ENCODE measurements around the gene TRMT2B. TPM values are rescaled to one million over a fixed set of nuclear protein-coding genes. Genes with fewer than 3 reads are reported as not detected.

The TRMT2B gene, protein sequence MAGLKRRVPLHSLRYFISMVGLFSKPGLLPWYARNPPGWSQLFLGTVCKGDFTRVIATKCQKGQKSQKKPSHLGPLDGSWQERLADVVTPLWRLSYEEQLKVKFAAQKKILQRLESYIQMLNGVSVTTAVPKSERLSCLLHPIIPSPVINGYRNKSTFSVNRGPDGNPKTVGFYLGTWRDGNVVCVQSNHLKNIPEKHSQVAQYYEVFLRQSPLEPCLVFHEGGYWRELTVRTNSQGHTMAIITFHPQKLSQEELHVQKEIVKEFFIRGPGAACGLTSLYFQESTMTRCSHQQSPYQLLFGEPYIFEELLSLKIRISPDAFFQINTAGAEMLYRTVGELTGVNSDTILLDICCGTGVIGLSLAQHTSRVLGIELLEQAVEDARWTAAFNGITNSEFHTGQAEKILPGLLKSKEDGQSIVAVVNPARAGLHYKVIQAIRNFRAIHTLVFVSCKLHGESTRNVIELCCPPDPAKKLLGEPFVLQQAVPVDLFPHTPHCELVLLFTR
- total RNA-seq (10 to 100 TPM; 10.5 to 19.5 (median 13.3) TPM), polyA plus RNA-seq (10 to 100 TPM in 1 of 3 donors, 1 to 10 TPM in 2; 7.2 to 27.0 (median 9.1) TPM)
- long read RNA-seq, donor 1, partial matches to known transcripts: 0 of 3 reads
- long read RNA-seq, donor 1, other reads (novel, unspliced or antisense): 3 of 3 reads
- long read RNA-seq, donor 2, partial matches to known transcripts: 2 of 11 reads
- long read RNA-seq, donor 2, other reads (novel, unspliced or antisense): 5 of 11 reads

DNA sequence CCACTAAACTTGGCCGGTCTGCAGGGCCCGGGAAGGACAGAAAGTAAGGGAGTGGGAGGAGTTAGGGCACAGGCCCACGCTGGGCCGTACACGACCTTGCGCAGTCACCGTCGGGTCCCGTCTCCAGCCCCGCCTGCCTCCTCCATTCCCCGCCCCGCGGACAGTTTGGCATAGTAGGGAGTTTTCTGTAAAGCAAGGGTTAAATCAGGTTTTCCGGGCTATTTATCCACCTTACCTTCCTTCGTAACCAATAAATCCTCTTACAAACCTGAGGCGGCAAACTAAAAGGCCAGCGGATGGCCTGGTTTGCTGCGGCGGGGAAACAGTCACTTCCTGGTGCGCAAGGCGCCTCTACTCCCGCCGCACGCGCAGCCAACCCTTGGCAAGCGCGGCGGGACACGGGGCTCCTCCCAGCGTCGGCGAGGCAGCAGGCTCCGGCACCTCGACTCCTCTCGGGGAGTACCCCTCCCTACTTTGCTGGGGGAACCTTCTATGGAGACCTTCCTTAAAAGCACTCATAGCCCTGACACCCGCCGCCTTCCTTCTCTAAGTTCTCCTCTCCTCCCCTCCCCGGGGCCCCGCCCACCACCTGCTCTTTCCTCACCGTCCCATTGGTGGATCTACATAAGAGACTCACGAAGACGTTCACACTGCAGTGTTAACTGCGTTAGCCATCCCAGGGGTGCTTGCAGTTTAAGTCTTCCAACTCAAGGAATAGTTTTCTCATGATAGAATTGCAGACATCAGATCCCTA lies at the start of gene TRMT2B:
Gene TRMT2B, minus strand, starts transcription at position 563 of the 754 bp plus-strand sequence. CDS start 9,822 bp downstream, outside the sequence.
- 0 to 30% (median 1%) methylated on average over 32 to 43 of the region's 43 CpGs for WGBS, 3 donors
- peak; percentile 80 to 87 for DNase-seq
- peak; percentile 98 for ATAC-seq
- Histone ChIP-seq H3K9me3 (no peaks in the 10 kb centered on the region), H3K27me3 (ENCODE audit: insufficient read depth in 3 of 3, low read length in 2 of 3) (no peaks in the 10 kb centered on the region), H3K4me1 (peaks cover 6% of the 10 kb centered on the region), H3K27ac (peak within 1 kb of the TSS; percentile 92), H3K36me3 (ENCODE audit: insufficient read depth in 1 of 2, low read depth in 1 of 2) (no peaks in the 10 kb centered on the region), H3K4me3 (peak within 1 kb of the TSS; percentile 78)
- TF ChIP-seq, protein P1, sequence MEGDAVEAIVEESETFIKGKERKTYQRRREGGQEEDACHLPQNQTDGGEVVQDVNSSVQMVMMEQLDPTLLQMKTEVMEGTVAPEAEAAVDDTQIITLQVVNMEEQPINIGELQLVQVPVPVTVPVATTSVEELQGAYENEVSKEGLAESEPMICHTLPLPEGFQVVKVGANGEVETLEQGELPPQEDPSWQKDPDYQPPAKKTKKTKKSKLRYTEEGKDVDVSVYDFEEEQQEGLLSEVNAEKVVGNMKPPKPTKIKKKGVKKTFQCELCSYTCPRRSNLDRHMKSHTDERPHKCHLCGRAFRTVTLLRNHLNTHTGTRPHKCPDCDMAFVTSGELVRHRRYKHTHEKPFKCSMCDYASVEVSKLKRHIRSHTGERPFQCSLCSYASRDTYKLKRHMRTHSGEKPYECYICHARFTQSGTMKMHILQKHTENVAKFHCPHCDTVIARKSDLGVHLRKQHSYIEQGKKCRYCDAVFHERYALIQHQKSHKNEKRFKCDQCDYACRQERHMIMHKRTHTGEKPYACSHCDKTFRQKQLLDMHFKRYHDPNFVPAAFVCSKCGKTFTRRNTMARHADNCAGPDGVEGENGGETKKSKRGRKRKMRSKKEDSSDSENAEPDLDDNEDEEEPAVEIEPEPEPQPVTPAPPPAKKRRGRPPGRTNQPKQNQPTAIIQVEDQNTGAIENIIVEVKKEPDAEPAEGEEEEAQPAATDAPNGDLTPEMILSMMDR (IDR thresholded peaks at IDR 0.05): no peak
- intact Hi-C loops (cut with DNase I): loop anchor here in 1 of 2 donors (5.0 kb wide), 1 partner anchor 46 kb away; the partner anchor contains the start of gene CENPI

DNA sequence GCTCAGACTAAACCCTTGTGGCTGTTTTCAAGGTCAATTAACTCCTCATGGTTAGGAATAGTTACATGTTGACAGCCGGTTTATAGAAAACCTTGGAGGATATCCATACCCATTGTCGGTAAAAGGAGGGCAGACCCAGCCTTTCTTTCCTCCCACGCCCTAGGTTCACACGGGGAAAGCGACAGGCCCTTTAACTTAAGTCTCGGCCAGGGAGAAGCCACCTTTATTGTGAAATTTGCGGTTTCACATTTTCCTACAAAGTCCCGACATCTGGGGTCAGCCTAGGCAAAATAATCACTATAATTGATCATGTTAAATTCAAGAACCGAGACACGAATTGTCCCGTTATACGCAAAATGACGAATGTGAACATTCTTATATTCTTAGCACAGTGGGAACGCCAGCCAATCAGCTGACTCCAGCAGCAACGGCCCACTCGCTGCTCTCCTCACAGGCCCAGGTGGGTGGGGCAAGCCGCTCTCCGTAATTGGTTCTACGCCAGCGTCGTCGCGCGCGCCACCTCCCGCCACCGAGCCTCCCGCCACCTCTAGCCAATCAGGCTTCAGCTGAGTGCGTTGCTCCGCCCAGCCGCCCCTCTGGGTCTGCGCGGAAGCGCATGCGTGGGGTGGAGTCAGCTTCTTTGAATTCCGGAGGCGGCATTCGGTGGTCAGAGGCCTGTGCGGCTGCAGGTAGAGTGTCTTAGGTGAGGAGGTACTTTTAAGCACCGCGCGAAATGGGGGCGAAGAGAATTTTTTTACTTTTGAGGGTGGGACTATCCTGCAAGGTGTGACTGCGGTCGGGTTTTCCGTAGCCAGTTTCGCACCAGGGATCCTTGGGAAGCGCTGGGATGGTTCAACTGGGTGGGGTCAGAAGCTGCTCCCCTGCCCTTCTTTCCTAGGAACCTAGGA lies 45.9 kb upstream of the TRMT2B start, which contains the start of gene CENPI:
Gene CENPI, plus strand, starts transcription at position 659 of the 908 bp plus-strand sequence. CDS start 2,867 bp downstream, outside the sequence.
- intact Hi-C loops (cut with DNase I): loop anchor here in 1 of 2 donors (5.0 kb wide), 1 partner anchor 45 kb away; the partner anchor contains the start of gene TRMT2B
- WGBS, 3 donors: 0 to 35% (median 1%) methylated on average over 46 to 48 of the region's 48 CpGs

DNA sequence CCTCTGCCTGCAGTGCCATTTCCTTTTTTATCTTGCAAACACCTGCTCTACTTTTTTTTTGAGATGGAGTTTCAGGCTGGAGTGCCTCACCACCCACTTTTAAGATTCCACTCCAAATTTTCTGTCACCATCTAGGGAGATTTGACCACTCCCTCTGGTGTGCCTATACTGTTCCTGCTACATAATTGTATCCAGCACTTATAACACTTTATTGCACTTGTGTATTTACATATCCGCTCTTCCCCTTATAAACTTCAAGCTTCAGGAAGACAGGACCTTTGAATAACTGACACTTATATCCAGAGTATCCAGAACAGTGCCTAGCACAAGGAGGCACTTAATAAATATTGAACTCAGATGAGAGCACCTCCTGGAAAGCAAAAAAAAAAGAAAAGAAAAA lies 39.9 kb upstream of the TRMT2B start:
- WGBS, 3 donors: 89 to 100% (median 91%) methylated on average over 1 of the region's 1 CpG
- TF ChIP-seq, protein P1 (IDR thresholded peaks at IDR 0.05): no peak
- H3K9me3 ChIP-seq: no peaks in the 10 kb centered on the region
- no peaks in the 10 kb centered on the region for H3K36me3 ChIP-seq (ENCODE audit: insufficient read depth in 1 of 2, low read depth in 1 of 2)
- no peak overlapping the region for H3K4me3 ChIP-seq
- no peak for ATAC-seq
- intact Hi-C loops (cut with DNase I): no loop called here
- no peak overlapping the region for H3K27ac ChIP-seq
- no peak for DNase-seq
- no peaks in the 10 kb centered on the region for H3K27me3 ChIP-seq (ENCODE audit: insufficient read depth in 3 of 3, low read length in 2 of 3)
- H3K4me1 ChIP-seq: no peaks in the 10 kb centered on the region

More for the DNA sequence above, 45.9 kb upstream of the TRMT2B start, which contains the start of gene CENPI:
- H3K27me3 ChIP-seq (ENCODE audit: insufficient read depth in 3 of 3, low read length in 2 of 3): no peaks in the 10 kb centered on the region
- TF ChIP-seq, protein P1 (IDR thresholded peaks at IDR 0.05): no peak
- H3K36me3 ChIP-seq (ENCODE audit: insufficient read depth in 1 of 2, low read depth in 1 of 2): no peaks in the 10 kb centered on the region
- DNase-seq: peak; percentile 91 to 96
- peak within 1 kb of the TSS; percentile 60 for H3K4me3 ChIP-seq
- peak within 1 kb of the TSS; percentile 75 for H3K27ac ChIP-seq
- no peaks in the 10 kb centered on the region for H3K4me1 ChIP-seq
- peak; percentile 99 to 100 (median 100) for ATAC-seq
- no peaks in the 10 kb centered on the region for H3K9me3 ChIP-seq

DNA sequence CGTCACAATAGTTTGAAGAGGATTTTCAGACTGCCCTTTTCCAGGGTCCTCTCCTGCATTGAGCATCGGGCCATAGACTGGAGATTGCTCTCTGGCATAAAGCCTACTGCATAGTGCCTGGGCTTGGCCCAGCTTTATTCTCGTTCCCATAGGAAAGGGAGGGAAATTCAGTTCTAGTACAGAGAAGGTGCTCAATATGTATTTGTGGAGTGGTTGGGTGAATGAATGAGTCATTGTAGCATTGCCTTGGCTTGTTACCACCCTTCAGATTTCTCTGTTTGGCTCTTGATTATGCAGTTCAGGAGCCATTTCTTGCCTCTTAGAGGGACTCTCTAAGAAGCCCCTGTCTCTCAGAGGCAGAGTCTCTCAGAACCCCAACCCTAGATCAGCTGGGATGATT lies 29.3 kb upstream of the TRMT2B start:
- no peak for ATAC-seq
- WGBS, 3 donors: 60 to 82% (median 63%) methylated on average over 3 of the region's 3 CpGs
- intact Hi-C loops (cut with DNase I): no loop called here

More for the DNA sequence above, 29.3 kb upstream of the TRMT2B start:
- no peaks in the 10 kb centered on the region for H3K4me1 ChIP-seq
- H3K27ac ChIP-seq: no peak overlapping the region
- peaks cover 0 to 67% (median 2%) of the 10 kb centered on the region in 3 donors for H3K27me3 ChIP-seq (ENCODE audit: insufficient read depth in 3 of 3, low read length in 2 of 3)
- TF ChIP-seq, protein P1 (IDR thresholded peaks at IDR 0.05): no peak
- no peak for DNase-seq
- H3K36me3 ChIP-seq (ENCODE audit: insufficient read depth in 1 of 2, low read depth in 1 of 2): no peaks in the 10 kb centered on the region
- no peaks in the 10 kb centered on the region for H3K9me3 ChIP-seq
- H3K4me3 ChIP-seq: no peak overlapping the region
